ENCODE measurements around the gene DGCR8. TPM values are rescaled to one million over a fixed set of nuclear protein-coding genes. Genes with fewer than 3 reads are reported as not detected.

DGCR8 gene
- total and polyA plus RNA-seq, 2 donors from 2014 or later: 12.2 to 40.1 TPM

DNA sequence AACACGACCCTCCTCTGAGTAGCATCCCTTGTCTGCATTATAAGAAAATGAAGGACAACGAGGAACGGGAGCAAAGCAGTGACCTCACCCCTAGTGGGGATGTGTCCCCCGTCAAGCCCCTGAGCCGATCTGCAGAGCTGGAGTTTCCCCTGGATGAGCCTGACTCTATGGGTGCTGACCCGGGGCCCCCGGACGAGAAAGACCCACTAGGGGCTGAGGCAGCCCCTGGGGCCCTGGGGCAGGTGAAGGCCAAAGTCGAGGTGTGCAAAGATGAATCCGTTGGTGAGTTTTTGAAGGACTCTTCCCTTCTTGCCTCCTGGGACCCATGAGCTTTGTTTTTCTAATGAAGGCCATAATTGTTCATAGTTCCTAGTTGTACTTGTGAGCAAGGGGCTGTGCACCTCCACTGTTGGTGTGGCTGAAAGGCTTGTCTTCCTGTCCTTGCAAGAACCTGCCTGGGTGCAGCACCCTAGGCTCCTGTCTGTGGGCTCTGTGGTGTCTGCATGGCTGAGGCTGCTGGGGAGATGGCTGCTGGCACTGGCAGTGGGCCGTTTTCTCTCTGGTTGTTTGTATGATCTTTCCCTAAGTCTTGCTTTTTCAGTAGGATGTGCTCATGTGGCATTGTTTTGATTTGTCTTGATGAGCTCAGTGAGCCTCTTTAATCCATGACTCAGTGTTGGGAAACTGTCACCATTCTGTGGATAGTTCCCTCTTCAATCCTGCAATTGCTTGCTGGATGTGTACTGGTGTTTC, 10.1 kb downstream of the DGCR8 start:
- intact Hi-C loops (cut with DNase I): no loop called here
- no peaks in the 10 kb centered on the region for H3K27me3 ChIP-seq (ENCODE audit: control insufficient read depth, insufficient read depth, low read length)
- peaks cover 26 to 71% (median 69%) of the 10 kb centered on the region in 3 donors for H3K36me3 ChIP-seq (ENCODE audit: control insufficient read depth in 2 of 3, insufficient read depth in 3 of 3, low read length in 3 of 3)
- no peak overlapping the region for H3K4me3 ChIP-seq (ENCODE audit: low read length in 3 of 3)
- peaks cover 0 to 5% (median 0%) of the 10 kb centered on the region in 3 donors for H3K4me1 ChIP-seq (ENCODE audit: control insufficient read depth in 2 of 3, insufficient read depth in 2 of 3, low read depth in 1 of 3, low read length in 3 of 3)
- H3K9ac ChIP-seq (ENCODE audit: low read length in 3 of 3): no peak overlapping the region
- FAIRE-seq (no peak), DNase-seq (peak in 1 of 5 donors; percentile 39)
- no peak overlapping the region for H3K27ac ChIP-seq (ENCODE audit: low read depth in 2 of 2, low read length in 2 of 2)
- TF ChIP-seq, protein P1, sequence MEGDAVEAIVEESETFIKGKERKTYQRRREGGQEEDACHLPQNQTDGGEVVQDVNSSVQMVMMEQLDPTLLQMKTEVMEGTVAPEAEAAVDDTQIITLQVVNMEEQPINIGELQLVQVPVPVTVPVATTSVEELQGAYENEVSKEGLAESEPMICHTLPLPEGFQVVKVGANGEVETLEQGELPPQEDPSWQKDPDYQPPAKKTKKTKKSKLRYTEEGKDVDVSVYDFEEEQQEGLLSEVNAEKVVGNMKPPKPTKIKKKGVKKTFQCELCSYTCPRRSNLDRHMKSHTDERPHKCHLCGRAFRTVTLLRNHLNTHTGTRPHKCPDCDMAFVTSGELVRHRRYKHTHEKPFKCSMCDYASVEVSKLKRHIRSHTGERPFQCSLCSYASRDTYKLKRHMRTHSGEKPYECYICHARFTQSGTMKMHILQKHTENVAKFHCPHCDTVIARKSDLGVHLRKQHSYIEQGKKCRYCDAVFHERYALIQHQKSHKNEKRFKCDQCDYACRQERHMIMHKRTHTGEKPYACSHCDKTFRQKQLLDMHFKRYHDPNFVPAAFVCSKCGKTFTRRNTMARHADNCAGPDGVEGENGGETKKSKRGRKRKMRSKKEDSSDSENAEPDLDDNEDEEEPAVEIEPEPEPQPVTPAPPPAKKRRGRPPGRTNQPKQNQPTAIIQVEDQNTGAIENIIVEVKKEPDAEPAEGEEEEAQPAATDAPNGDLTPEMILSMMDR (IDR thresholded peaks at IDR 0.05; ENCODE audit: borderline replicate concordance, extremely low read depth, insufficient read depth): no peak
- H3K9me3 ChIP-seq (ENCODE audit: control insufficient read depth in 2 of 3, insufficient read depth in 1 of 3, low read length in 3 of 3): no peaks in the 10 kb centered on the region

DNA sequence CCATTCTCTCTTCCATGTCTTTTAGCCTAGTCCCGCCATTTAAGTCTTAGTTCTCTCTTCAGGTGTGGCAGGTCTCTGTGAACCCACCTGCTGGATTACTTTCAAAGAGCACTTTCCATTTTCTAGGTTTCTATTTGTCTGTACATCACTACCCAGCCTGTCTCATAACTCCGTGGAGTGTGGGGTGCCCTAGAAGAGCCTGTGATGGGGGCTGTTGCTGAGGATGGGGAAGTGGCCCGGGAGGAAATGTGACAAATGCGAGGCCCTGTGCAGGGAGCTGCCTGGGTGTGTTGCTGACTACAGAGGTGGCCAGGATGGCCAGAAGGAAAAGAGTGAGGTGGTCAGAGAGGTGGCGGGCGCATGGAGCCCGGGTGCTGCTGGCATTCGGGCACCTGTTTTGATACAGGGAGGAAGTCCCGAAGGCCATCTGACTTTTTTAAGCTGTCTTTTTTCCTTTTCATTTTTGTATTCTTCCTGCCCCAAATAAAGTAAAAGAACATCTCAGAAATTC, 10.7 kb downstream of the DGCR8 start:
- Histone ChIP-seq H3K9me3 (ENCODE audit: control insufficient read depth in 2 of 3, insufficient read depth in 1 of 3, low read length in 3 of 3) (no peaks in the 10 kb centered on the region), H3K9ac (ENCODE audit: low read length in 3 of 3) (no peak overlapping the region), H3K27me3 (ENCODE audit: control insufficient read depth, insufficient read depth, low read length) (no peaks in the 10 kb centered on the region), H3K36me3 (ENCODE audit: control insufficient read depth in 2 of 3, insufficient read depth in 3 of 3, low read length in 3 of 3) (peaks cover 27 to 73% (median 71%) of the 10 kb centered on the region in 3 donors), H3K4me1 (ENCODE audit: control insufficient read depth in 2 of 3, insufficient read depth in 2 of 3, low read depth in 1 of 3, low read length in 3 of 3) (peaks cover 0 to 5% (median 0%) of the 10 kb centered on the region in 3 donors), H3K4me3 (ENCODE audit: low read length in 3 of 3) (no peak overlapping the region), H3K27ac (ENCODE audit: low read depth in 2 of 2, low read length in 2 of 2) (no peak overlapping the region)
- DNase-seq (peak in 1 of 5 donors; percentile 25), FAIRE-seq (no peak)
- intact Hi-C loops (cut with DNase I): no loop called here
- TF ChIP-seq, protein P1 (IDR thresholded peaks at IDR 0.05; ENCODE audit: borderline replicate concordance, extremely low read depth, insufficient read depth): no peak

DNA sequence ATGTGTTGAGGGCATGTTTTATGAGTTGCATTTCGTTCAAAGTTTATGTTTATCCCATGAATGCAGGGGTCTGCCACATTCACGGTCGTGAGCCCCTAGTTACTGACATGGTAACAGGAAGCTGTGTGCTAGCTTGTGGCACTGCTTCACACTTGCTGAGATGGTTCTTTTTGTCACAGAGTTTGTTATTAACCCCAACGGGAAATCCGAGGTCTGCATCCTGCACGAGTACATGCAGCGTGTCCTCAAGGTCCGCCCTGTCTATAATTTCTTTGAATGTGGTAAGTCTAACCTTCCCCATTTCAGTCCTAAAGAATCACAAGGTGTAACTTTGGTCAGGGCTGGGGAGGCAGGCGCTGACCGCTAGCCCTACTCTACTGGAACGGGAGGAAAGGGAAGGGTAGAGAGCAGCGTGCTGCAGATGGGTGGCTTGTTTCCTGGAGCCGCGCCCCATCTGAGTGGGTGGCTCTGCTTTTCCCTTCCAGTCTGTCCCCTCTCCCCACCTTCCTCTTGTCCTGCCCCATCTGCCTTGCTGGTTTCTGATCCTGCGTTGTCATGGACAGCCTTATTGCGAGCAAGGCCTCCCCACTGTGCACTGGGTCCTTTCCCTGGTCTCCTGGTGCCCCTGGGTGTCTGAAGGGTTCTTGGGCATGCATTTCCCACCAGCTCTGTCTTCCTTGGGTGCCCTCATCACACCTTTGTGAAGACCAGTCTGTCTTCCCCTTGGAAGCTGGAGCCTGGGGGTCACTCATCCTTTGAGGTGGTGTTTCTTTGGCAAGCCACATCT, 11.8 kb downstream of the DGCR8 start:
- TF ChIP-seq, protein P1 (IDR thresholded peaks at IDR 0.05; ENCODE audit: borderline replicate concordance, extremely low read depth, insufficient read depth): no peak
- intact Hi-C loops (cut with DNase I): no loop called here
- Histone ChIP-seq H3K27ac (ENCODE audit: low read depth in 2 of 2, low read length in 2 of 2) (no peak overlapping the region), H3K4me1 (ENCODE audit: control insufficient read depth in 2 of 3, insufficient read depth in 2 of 3, low read depth in 1 of 3, low read length in 3 of 3) (peaks cover 0 to 5% (median 0%) of the 10 kb centered on the region in 3 donors), H3K4me3 (ENCODE audit: low read length in 3 of 3) (no peak overlapping the region), H3K9ac (ENCODE audit: low read length in 3 of 3) (no peak overlapping the region), H3K9me3 (ENCODE audit: control insufficient read depth in 2 of 3, insufficient read depth in 1 of 3, low read length in 3 of 3) (no peaks in the 10 kb centered on the region), H3K27me3 (ENCODE audit: control insufficient read depth, insufficient read depth, low read length) (no peaks in the 10 kb centered on the region), H3K36me3 (ENCODE audit: control insufficient read depth in 2 of 3, insufficient read depth in 3 of 3, low read length in 3 of 3) (peaks cover 30 to 70% (median 66%) of the 10 kb centered on the region in 3 donors)
- FAIRE-seq: no peak
- peak in 1 of 5 donors; percentile 27 for DNase-seq

Measured in kidney (tissue), 14 donors.